Suprapubic skin (tissue), 3 donors: ENCODE measurements around the gene POLDIP2.

Experiments used
- CTCF ChIP-seq, 2 donors: fragments of 200-600 bp in 1 of 2; fragments of 450-650 bp in 1 of 2; sonication (generic) in 1 of 2; IDR thresholded peaks; one replicate each; pipeline ENCODE4 v1.5.1; 2016 to 2019; ENCODE audit warnings: antibody characterized with exemption in 2 of 2, mild to moderate bottlenecking in 1 of 2, moderate library complexity in 1 of 2
- POLR2AphosphoS5 ChIP-seq, 3 donors: sonication (generic); formaldehyde crosslinking; IDR thresholded peaks; one replicate each; pipeline ENCODE4 v1.6.1; 2017; ENCODE audit warnings: antibody characterized with exemption in 3 of 3

GRCh38 chr17:28328325-28328724 lies 29.0 kb downstream of the POLDIP2 start:
- TF ChIP-seq CTCF (IDR thresholded peaks at IDR 0.05) (no peak), POLR2AphosphoS5 (IDR thresholded peaks at IDR 0.05) (no peak)
